ENCODE data around the gene MAP3K8. TPM values are rescaled to one million over a fixed set of nuclear protein-coding genes. Genes with fewer than 3 reads are reported as not detected.

MAP3K8 gene
- total RNA-seq, 1 donor from 2014 or later = 1.7 TPM

- no peak for TF ChIP-seq CTCF (IDR thresholded peaks at IDR 0.05; ENCODE audit: partially characterized antibody, unreplicated experiment)
- Mint-ChIP-seq H3K27me3 (ENCODE audit: unreplicated experiment) (peaks cover 9% of the 10 kb centered on the region), H3K4me1 (ENCODE audit: low read depth, unreplicated experiment) (peaks cover 28% of the 10 kb centered on the region), H3K4me3 (ENCODE audit: unreplicated experiment) (peak overlapping the region; percentile 39), H3K36me3 (ENCODE audit: unreplicated experiment) (no peaks in the 10 kb centered on the region), H3K9me3 (ENCODE audit: unreplicated experiment) (peaks cover 12% of the 10 kb centered on the region), H3K27ac (ENCODE audit: unreplicated experiment) (no peak overlapping the region)
- no peak for DNase-seq
These were observed 2.7 kb downstream of the MAP3K8 start for GRCh38 chr10:30436671-30437030.

DNA sequence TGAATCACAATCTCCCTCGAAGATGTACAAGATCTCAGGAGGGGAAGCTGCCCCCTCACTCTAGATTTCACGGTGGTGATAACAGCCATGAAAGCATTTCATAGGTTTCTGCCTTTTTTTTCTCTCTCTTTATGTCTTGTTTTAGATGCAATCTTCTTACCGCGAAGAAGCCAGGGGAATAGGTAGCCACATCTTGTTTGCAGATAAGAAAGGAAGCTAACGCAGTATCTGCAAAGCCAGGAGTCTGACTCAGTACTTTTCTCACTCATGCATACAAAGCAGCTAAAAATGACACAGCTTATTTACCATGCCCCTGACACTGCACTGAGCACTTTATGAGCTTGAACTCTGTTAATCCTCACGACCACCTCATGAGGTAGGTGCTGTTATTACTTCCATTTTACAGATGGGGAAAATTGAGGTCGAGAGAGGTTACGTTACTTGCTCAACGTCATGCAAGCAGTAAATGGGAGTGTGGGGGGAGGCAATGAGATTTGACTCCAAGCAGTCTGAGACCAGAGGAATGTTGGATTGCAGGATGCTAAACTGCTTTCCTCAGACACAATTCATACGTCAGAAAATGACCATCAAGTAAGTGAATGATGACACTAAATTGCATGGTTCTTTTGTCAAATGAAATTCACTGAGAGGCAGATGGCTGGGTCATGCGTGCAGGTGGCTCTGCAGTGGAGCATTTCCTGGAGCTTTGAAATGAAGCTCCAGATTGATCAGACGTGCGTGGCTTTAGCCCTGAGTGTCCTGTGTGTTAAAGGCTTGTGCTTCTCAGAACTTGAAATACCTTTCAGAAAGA is 3.3 kb downstream of the MAP3K8 start:
- no peak for DNase-seq
- Mint-ChIP-seq H3K4me1 (ENCODE audit: low read depth, unreplicated experiment) (peaks cover 28% of the 10 kb centered on the region), H3K27me3 (ENCODE audit: unreplicated experiment) (peaks cover 9% of the 10 kb centered on the region), H3K36me3 (ENCODE audit: unreplicated experiment) (no peaks in the 10 kb centered on the region), H3K27ac (ENCODE audit: unreplicated experiment) (no peak overlapping the region), H3K9me3 (ENCODE audit: unreplicated experiment) (peaks cover 12% of the 10 kb centered on the region), H3K4me3 (ENCODE audit: unreplicated experiment) (no peak overlapping the region)
- no peak for TF ChIP-seq CTCF (IDR thresholded peaks at IDR 0.05; ENCODE audit: partially characterized antibody, unreplicated experiment)

GRCh38 chr10:30438021-30438850 is 4.3 kb downstream of the MAP3K8 start:
- peaks cover 24% of the 10 kb centered on the region for H3K4me1 Mint-ChIP-seq (ENCODE audit: low read depth, unreplicated experiment)
- DNase-seq = no peak
- H3K27me3 Mint-ChIP-seq (ENCODE audit: unreplicated experiment) = peaks cover 5% of the 10 kb centered on the region
- no peaks in the 10 kb centered on the region for H3K36me3 Mint-ChIP-seq (ENCODE audit: unreplicated experiment)
- no peak for TF ChIP-seq CTCF (IDR thresholded peaks at IDR 0.05; ENCODE audit: partially characterized antibody, unreplicated experiment)
- no peak overlapping the region for H3K27ac Mint-ChIP-seq (ENCODE audit: unreplicated experiment)
- no peak overlapping the region for H3K4me3 Mint-ChIP-seq (ENCODE audit: unreplicated experiment)
- peaks cover 7% of the 10 kb centered on the region for H3K9me3 Mint-ChIP-seq (ENCODE audit: unreplicated experiment)

GRCh38 chr10:30439931-30440330 is 5.9 kb downstream of the MAP3K8 start:
- Mint-ChIP-seq H3K27me3 (ENCODE audit: unreplicated experiment) (peaks cover 1% of the 10 kb centered on the region), H3K27ac (ENCODE audit: unreplicated experiment) (no peak overlapping the region), H3K36me3 (ENCODE audit: unreplicated experiment) (no peaks in the 10 kb centered on the region), H3K9me3 (ENCODE audit: unreplicated experiment) (peaks cover 3% of the 10 kb centered on the region), H3K4me1 (ENCODE audit: low read depth, unreplicated experiment) (peaks cover 24% of the 10 kb centered on the region), H3K4me3 (ENCODE audit: unreplicated experiment) (no peak overlapping the region)
- no peak for DNase-seq
- no peak for TF ChIP-seq CTCF (IDR thresholded peaks at IDR 0.05; ENCODE audit: partially characterized antibody, unreplicated experiment)

All from glutamatergic neuron (in vitro differentiated cells).